ENCODE results near the gene BRINP3. TPM values are rescaled to one million over a fixed set of nuclear protein-coding genes. Genes with fewer than 3 reads are reported as not detected.

BRINP3 gene
- total RNA-seq, 4 donors from 2014 or later: 0.19 TPM; not detected in 3

DNA sequence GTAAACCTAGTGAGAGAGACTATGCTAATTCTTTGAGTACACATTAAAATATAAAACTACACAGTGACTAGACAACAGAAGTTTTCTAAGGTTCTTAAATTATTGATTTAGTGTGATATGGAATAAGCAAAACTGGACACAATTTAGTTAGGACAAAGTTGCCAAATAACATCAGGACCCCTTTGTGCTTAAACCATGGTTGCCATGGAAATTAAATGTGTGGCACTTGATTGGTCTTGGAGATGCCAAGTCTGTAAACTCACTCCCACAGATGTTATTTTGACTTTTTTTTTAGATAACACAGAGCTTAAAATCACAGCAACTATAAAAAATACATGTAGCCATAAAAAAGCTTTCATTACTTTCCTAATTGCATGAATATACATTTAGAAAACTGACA is 234.6 kb downstream of the BRINP3 start:
- DNase-seq (ENCODE audit: low spot score) (no peak), ATAC-seq (ENCODE audit: low FRiP score) (no peak)
- TF ChIP-seq, protein P1, sequence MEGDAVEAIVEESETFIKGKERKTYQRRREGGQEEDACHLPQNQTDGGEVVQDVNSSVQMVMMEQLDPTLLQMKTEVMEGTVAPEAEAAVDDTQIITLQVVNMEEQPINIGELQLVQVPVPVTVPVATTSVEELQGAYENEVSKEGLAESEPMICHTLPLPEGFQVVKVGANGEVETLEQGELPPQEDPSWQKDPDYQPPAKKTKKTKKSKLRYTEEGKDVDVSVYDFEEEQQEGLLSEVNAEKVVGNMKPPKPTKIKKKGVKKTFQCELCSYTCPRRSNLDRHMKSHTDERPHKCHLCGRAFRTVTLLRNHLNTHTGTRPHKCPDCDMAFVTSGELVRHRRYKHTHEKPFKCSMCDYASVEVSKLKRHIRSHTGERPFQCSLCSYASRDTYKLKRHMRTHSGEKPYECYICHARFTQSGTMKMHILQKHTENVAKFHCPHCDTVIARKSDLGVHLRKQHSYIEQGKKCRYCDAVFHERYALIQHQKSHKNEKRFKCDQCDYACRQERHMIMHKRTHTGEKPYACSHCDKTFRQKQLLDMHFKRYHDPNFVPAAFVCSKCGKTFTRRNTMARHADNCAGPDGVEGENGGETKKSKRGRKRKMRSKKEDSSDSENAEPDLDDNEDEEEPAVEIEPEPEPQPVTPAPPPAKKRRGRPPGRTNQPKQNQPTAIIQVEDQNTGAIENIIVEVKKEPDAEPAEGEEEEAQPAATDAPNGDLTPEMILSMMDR (IDR thresholded peaks at IDR 0.05): no peak

DNA sequence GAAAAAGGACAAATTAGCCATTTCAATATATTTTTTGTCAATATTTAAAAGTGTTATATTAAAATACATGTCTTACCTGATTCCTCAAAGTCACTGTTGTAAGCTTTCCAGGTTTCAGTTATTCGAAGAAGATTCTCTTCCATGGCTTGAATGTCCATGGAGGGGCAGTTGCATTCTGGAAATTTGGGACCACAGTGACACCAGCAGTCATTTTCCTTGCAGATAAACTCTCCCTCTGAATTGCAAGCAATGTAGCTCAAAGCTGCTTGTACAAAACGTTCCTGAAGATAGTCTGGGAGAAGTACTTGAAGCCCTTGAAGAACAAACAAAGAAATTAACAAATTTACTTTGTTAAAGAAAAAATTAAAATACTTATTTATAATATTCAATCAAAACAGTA is 251.7 kb downstream of the BRINP3 start:
- DNase-seq (ENCODE audit: low spot score): no peak
- no peak for ATAC-seq (ENCODE audit: low FRiP score)
- TF ChIP-seq, protein P1 (IDR thresholded peaks at IDR 0.05): no peak

- ATAC-seq (ENCODE audit: low FRiP score): no peak
- DNase-seq (ENCODE audit: low spot score): no peak
- TF ChIP-seq, protein P1 (IDR thresholded peaks at IDR 0.05): no peak
Measured at GRCh38 chr1:190212450-190212849, 265.2 kb downstream of the BRINP3 start.

GRCh38 chr1:190207733-190208132 is 269.9 kb downstream of the BRINP3 start:
- ATAC-seq (ENCODE audit: low FRiP score): no peak
- TF ChIP-seq, protein P1 (IDR thresholded peaks at IDR 0.05): no peak

GRCh38 chr1:190205713-190206112 is 272.0 kb downstream of the BRINP3 start:
- ATAC-seq (ENCODE audit: low FRiP score) (no peak), DNase-seq (ENCODE audit: low spot score) (no peak)
- TF ChIP-seq, protein P1 (IDR thresholded peaks at IDR 0.05): no peak

More at GRCh38 chr1:190207733-190208132, 269.9 kb downstream of the BRINP3 start:
- DNase-seq (ENCODE audit: low spot score): no peak

GRCh38 chr1:190196020-190196419 is 281.6 kb downstream of the BRINP3 start:
- ATAC-seq (ENCODE audit: low FRiP score): no peak
- TF ChIP-seq, protein P1 (IDR thresholded peaks at IDR 0.05): no peak
- no peak for DNase-seq (ENCODE audit: low spot score)

- DNase-seq (ENCODE audit: low spot score): no peak
- TF ChIP-seq, protein P1 (IDR thresholded peaks at IDR 0.05): no peak
- ATAC-seq (ENCODE audit: low FRiP score): no peak
Measured at GRCh38 chr1:190193508-190194115, 284.1 kb downstream of the BRINP3 start.
